D721Med (cell line): Measurements from ENCODE around the gene RBM3.

Experiments
- DNase-seq: peaks from one replicate; pipeline ENCODE4 v3.0.0; 2011; ENCODE audit warnings: low spot score; ENCODE audit not compliant: insufficient read length
- FAIRE-seq: peaks from 2 replicates; lab custom pipeline; 2011; peaks lifted over from hg19 to GRCh38; lab: Jason Lieb, UNC
- CTCF ChIP-seq: IDR thresholded peaks from 2 replicates; pipeline ENCODE4 v1.5.1; 2012; ENCODE audit warnings: mild to moderate bottlenecking, control low read depth; ENCODE audit not compliant: insufficient read depth; ENCODE audit errors: missing control alignments

The RBM3 gene

GRCh38 chrX:48626401-48627298, 52.4 kb downstream of the RBM3 start:
- DNase-seq = no peak
- TF ChIP-seq CTCF = no peak
- no peak for FAIRE-seq
